ENCODE measurements around the gene NDUFA3.
"Not testable (repeated sequence)": the region's sequence is repeated elsewhere in the genome, so short reads cannot be mapped to it uniquely, and the experiment has no call there.

The NDUFA3 gene

GRCh38 chr19:54102421-54103169 is at the start of gene NDUFA3:
NDUFA3 (plus strand) TSS chr19:54102855; CDS start chr19:54102879, 24 bp downstream.
- DNase-seq: peak; percentile 99

GRCh38 chr19:54062643-54063042 is 40.0 kb upstream of the NDUFA3 start:
- DNase-seq: no peak

- no peak for DNase-seq
Observed at GRCh38 chr19:54063350-54064116, 39.1 kb upstream of the NDUFA3 start, which contains the start of gene VSTM1. VSTM1 (minus strand) TSS chr19:54063897; CDS start chr19:54063777, 120 bp downstream.

- no peak for DNase-seq
Observed at GRCh38 chr19:54069470-54069869, 33.2 kb upstream of the NDUFA3 start.

GRCh38 chr19:54073829-54074228 is 28.8 kb upstream of the NDUFA3 start:
- DNase-seq: peak; percentile 15

GRCh38 chr19:54074851-54075250 is 27.8 kb upstream of the NDUFA3 start:
- DNase-seq: no peak

GRCh38 chr19:54077334-54077733 is 25.3 kb upstream of the NDUFA3 start:
- DNase-seq: no peak

- DNase-seq: no peak
Observed at GRCh38 chr19:54081032-54081431, 21.6 kb upstream of the NDUFA3 start, which contains the start of gene TARM1. TARM1 (minus strand) TSS chr19:54081365; CDS start chr19:54081340, 25 bp downstream.

- DNase-seq: no peak
Observed at GRCh38 chr19:54084410-54084809, 18.2 kb upstream of the NDUFA3 start.

- DNase-seq: no peak
Observed at GRCh38 chr19:54094426-54095000, 8.1 kb upstream of the NDUFA3 start.

GRCh38 chr19:54095136-54095858 is 7.4 kb upstream of the NDUFA3 start:
- no peak for DNase-seq

- DNase-seq: peak; percentile 75
Observed at GRCh38 chr19:54095859-54096616, 6.6 kb upstream of the NDUFA3 start.

GRCh38 chr19:54096617-54097106 is 6.0 kb upstream of the NDUFA3 start:
- DNase-seq: peak; percentile 28

GRCh38 chr19:54099190-54099902 is 3.3 kb upstream of the NDUFA3 start:
- DNase-seq: no peak

- DNase-seq: not testable (repeated sequence)
Observed at GRCh38 chr19:54099903-54100255, 2.8 kb upstream of the NDUFA3 start.

- DNase-seq: no peak
Observed at GRCh38 chr19:54100561-54100960, 2.1 kb upstream of the NDUFA3 start, which contains the start of gene OSCAR. OSCAR (minus strand) TSS chr19:54100803; CDS start chr19:54100792, 11 bp downstream.

GRCh38 chr19:54104998-54105715 is 2.5 kb downstream of the NDUFA3 start:
- DNase-seq: no peak

GRCh38 chr19:54105796-54106195 is 3.1 kb downstream of the NDUFA3 start:
- no peak for DNase-seq

- DNase-seq: no peak
Observed at GRCh38 chr19:54106716-54107115, 4.1 kb downstream of the NDUFA3 start.

- no peak for DNase-seq
Observed at GRCh38 chr19:54107876-54108490, 5.3 kb downstream of the NDUFA3 start.
